ENCODE data around the gene ZNF746. TPM values are rescaled to one million over a fixed set of nuclear protein-coding genes. Genes with fewer than 3 reads are reported as not detected.

ZNF746 gene
- total and polyA plus RNA-seq, 9 of the 15 experiments (the other 6 are each of a cell fraction or from before 2014, with no cell fraction given): 1.7 to 31.6 (median 13.3) TPM

GRCh38 chr7:149423449-149424110 is 74.0 kb downstream of the ZNF746 start (continued):
- TF ChIP-seq CHD7 (IDR thresholded peaks at IDR 0.05; ENCODE audit: low read depth, low read length): no peak
- TF ChIP-seq KDM5B (IDR thresholded peaks at IDR 0.05; ENCODE audit: insufficient replicate concordance, low read depth, low read length): no peak
- no peak for TF ChIP-seq SMAD1 (IDR thresholded peaks at IDR 0.05; ENCODE audit: low read depth, low read length, partially characterized antibody)
- TF ChIP-seq CREM (IDR thresholded peaks at IDR 0.05; ENCODE audit: low read depth): no peak

Data from K562 (cell line).